C4-2B (cell line): Measurements from ENCODE around the gene FITM2.

Experiments
- CTCF ChIP-seq: fragments of 450-650 bp; conservative IDR thresholded peaks from 2 replicates; pipeline ENCODE4 v1.5.1; 2017; ENCODE audit warnings: mild to moderate bottlenecking
- ZFX ChIP-seq: fragments of 450-650 bp; IDR thresholded peaks from 2 replicates; pipeline ENCODE4 v1.6.1; 2017

- TF ChIP-seq CTCF: no peak
- no peak for TF ChIP-seq ZFX
Observed at GRCh38 chr20:44284032-44284431, 27.0 kb downstream of the FITM2 start.
